Measurements from ENCODE around the gene KCNAB2. TPM values are rescaled to one million over a fixed set of nuclear protein-coding genes. Genes with fewer than 3 reads are reported as not detected.

The KCNAB2 gene
- total and polyA plus RNA-seq, 4 donors = 1.8 to 5.9 (median 4.5) TPM

DNA sequence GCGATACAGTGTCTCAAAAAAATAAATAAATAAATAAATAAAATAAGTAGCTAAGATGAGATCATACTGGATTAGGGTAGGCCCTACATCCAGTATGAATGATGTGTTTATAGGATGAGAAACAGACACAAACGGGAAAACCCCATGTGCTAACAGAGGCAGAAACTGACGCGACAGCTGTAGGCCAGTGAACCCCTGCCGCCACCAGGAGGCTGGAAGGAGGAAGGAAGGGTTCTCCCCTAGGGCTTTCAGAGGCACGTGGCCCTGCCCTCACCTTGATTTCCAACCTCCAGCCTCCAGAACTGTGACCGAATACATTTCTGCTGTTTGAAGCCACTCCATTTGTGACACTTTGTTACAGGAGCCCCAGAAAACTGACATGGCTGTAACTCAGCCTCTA is 95.9 kb downstream of the KCNAB2 start:
- no peak for TF ChIP-seq RAD21 (IDR thresholded peaks at IDR 0.05)
- TF ChIP-seq, protein P1, sequence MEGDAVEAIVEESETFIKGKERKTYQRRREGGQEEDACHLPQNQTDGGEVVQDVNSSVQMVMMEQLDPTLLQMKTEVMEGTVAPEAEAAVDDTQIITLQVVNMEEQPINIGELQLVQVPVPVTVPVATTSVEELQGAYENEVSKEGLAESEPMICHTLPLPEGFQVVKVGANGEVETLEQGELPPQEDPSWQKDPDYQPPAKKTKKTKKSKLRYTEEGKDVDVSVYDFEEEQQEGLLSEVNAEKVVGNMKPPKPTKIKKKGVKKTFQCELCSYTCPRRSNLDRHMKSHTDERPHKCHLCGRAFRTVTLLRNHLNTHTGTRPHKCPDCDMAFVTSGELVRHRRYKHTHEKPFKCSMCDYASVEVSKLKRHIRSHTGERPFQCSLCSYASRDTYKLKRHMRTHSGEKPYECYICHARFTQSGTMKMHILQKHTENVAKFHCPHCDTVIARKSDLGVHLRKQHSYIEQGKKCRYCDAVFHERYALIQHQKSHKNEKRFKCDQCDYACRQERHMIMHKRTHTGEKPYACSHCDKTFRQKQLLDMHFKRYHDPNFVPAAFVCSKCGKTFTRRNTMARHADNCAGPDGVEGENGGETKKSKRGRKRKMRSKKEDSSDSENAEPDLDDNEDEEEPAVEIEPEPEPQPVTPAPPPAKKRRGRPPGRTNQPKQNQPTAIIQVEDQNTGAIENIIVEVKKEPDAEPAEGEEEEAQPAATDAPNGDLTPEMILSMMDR (IDR thresholded peaks at IDR 0.05; ENCODE audit: low read depth, low read length, missing input control) = no peak
- no peak for TF ChIP-seq MAX (IDR thresholded peaks at IDR 0.05)
- TF ChIP-seq HNF4G (IDR thresholded peaks at IDR 0.05) = no peak
- no peak for TF ChIP-seq SP1 (IDR thresholded peaks at IDR 0.05)
- no peak for TF ChIP-seq RXRA (IDR thresholded peaks at IDR 0.05)
- no peak for TF ChIP-seq EGR1 (IDR thresholded peaks at IDR 0.05; ENCODE audit: low read depth in 2 of 2)
- no peak for TF ChIP-seq FOXA2 (IDR thresholded peaks at IDR 0.05)
- TF ChIP-seq TAF1 (conservative IDR thresholded peaks at IDR 0.05) = no peak
- no peak for TF ChIP-seq FOXA1 (IDR thresholded peaks at IDR 0.05)
- TF ChIP-seq JUND (IDR thresholded peaks at IDR 0.05) = no peak
- no peak for TF ChIP-seq ZBTB33 (IDR thresholded peaks at IDR 0.05)
- TF ChIP-seq HNF4A (conservative IDR thresholded peaks at IDR 0.05) = no peak
- no peak for TF ChIP-seq YY1 (IDR thresholded peaks at IDR 0.05)
- TF ChIP-seq, protein P2, sequence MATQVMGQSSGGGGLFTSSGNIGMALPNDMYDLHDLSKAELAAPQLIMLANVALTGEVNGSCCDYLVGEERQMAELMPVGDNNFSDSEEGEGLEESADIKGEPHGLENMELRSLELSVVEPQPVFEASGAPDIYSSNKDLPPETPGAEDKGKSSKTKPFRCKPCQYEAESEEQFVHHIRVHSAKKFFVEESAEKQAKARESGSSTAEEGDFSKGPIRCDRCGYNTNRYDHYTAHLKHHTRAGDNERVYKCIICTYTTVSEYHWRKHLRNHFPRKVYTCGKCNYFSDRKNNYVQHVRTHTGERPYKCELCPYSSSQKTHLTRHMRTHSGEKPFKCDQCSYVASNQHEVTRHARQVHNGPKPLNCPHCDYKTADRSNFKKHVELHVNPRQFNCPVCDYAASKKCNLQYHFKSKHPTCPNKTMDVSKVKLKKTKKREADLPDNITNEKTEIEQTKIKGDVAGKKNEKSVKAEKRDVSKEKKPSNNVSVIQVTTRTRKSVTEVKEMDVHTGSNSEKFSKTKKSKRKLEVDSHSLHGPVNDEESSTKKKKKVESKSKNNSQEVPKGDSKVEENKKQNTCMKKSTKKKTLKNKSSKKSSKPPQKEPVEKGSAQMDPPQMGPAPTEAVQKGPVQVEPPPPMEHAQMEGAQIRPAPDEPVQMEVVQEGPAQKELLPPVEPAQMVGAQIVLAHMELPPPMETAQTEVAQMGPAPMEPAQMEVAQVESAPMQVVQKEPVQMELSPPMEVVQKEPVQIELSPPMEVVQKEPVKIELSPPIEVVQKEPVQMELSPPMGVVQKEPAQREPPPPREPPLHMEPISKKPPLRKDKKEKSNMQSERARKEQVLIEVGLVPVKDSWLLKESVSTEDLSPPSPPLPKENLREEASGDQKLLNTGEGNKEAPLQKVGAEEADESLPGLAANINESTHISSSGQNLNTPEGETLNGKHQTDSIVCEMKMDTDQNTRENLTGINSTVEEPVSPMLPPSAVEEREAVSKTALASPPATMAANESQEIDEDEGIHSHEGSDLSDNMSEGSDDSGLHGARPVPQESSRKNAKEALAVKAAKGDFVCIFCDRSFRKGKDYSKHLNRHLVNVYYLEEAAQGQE (IDR thresholded peaks at IDR 0.05) = no peak
- TF ChIP-seq, protein P3, sequence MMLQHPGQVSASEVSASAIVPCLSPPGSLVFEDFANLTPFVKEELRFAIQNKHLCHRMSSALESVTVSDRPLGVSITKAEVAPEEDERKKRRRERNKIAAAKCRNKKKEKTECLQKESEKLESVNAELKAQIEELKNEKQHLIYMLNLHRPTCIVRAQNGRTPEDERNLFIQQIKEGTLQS (IDR thresholded peaks at IDR 0.05) = no peak
- 48% methylated on average over 7 of the region's 7 CpGs for WGBS
- no peaks in the 10 kb centered on the region for H3K9me3 ChIP-seq (ENCODE audit: control insufficient read depth in 4 of 4, low read length in 3 of 4)

DNA sequence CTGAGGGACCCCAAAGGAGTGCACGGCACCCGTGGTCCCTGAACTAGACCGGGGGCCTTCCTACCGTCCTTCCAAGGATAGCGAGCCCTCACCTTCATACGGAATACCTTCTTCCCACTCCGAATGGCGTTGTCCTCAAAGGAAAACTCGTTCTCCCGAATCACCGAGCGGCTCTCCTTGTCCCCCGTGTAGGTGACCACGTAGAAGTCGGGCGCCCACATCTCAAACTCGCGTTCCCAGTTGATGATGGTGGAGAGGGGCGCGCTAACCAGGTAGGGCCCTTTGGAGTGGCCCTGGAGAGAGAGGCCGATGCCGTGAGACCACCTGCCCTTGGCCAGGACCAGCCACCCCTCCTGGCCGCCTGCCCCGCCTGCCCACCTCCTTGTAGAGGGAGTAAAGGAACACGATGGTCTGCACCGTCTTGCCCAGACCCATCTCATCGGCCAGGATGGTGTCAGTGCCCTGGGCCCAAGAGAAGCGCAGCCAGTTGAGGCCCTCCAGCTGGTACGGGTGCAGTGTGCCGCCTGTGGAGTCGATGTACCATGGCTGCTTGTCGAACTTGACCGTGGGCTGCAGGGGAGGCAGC is 96.4 kb downstream of the KCNAB2 start:
- H3K27me3 ChIP-seq (ENCODE audit: control insufficient read depth in 4 of 4, insufficient read depth in 4 of 4, low read length in 3 of 4) = no peaks in the 10 kb centered on the region
- no peaks in the 10 kb centered on the region for H3K36me3 ChIP-seq (ENCODE audit: control insufficient read depth in 4 of 4, insufficient read depth in 3 of 4, low read depth in 1 of 4, low read length in 3 of 4)
- no peak overlapping the region for H3K27ac ChIP-seq (ENCODE audit: low read depth in 1 of 2, low read length in 2 of 2)
- H3K9me3 ChIP-seq (ENCODE audit: control insufficient read depth in 4 of 4, low read length in 3 of 4) = no peaks in the 10 kb centered on the region
- no peak overlapping the region for H3K9ac ChIP-seq (ENCODE audit: low read depth in 1 of 2, low read length in 2 of 2)
- no peak overlapping the region for H3K4me3 ChIP-seq (ENCODE audit: low read depth in 1 of 3, low read length in 3 of 3)
- H3K4me1 ChIP-seq (ENCODE audit: control insufficient read depth in 4 of 4, insufficient read depth in 4 of 4, low read length in 3 of 4) = no peaks in the 10 kb centered on the region
- WGBS = 93% methylated on average over 33 of the region's 33 CpGs
- no peak for TF ChIP-seq GABPA (IDR thresholded peaks at IDR 0.05 in 1 of 2, conservative IDR thresholded peaks at IDR 0.05 in 1 of 2)
- DNase-seq (ENCODE audit: low spot score) = no peak

More for the DNA sequence above, 95.9 kb downstream of the KCNAB2 start:
- Histone ChIP-seq H3K27me3 (ENCODE audit: control insufficient read depth in 4 of 4, insufficient read depth in 4 of 4, low read length in 3 of 4) (no peaks in the 10 kb centered on the region), H3K36me3 (ENCODE audit: control insufficient read depth in 4 of 4, insufficient read depth in 3 of 4, low read depth in 1 of 4, low read length in 3 of 4) (no peaks in the 10 kb centered on the region), H3K9ac (ENCODE audit: low read depth in 1 of 2, low read length in 2 of 2) (no peak overlapping the region), H3K4me1 (ENCODE audit: control insufficient read depth in 4 of 4, insufficient read depth in 4 of 4, low read length in 3 of 4) (no peaks in the 10 kb centered on the region), H3K27ac (ENCODE audit: low read depth in 1 of 2, low read length in 2 of 2) (no peak overlapping the region), H3K4me3 (ENCODE audit: low read depth in 1 of 3, low read length in 3 of 3) (no peak overlapping the region)
- no peak for DNase-seq (ENCODE audit: low spot score)

All from liver (tissue), 9 donors.